ENCODE data around the gene FBXO2.

- no peak for TF ChIP-seq MAX (IDR thresholded peaks at IDR 0.05)
- no peak for TF ChIP-seq TCF7L2 (IDR thresholded peaks at IDR 0.05; ENCODE audit: borderline replicate concordance, extremely low read depth, insufficient read depth, insufficient read length)
- no peak for TF ChIP-seq ZFX (IDR thresholded peaks at IDR 0.05)
- no peak for TF ChIP-seq CTCF (IDR thresholded peaks at IDR 0.05 in 2 of 3, conservative IDR thresholded peaks at IDR 0.05 in 1 of 3; ENCODE audit: borderline replicate concordance in 1 of 3, insufficient read depth in 1 of 3, low read depth in 2 of 3, low read length in 2 of 3)
- no peak for TF ChIP-seq REST (IDR thresholded peaks at IDR 0.05; ENCODE audit: low read depth)
- TF ChIP-seq ELF1 (IDR thresholded peaks at IDR 0.05; ENCODE audit: borderline replicate concordance, low read depth) = no peak
- TF ChIP-seq ATF3 (IDR thresholded peaks at IDR 0.05) = no peak
- TF ChIP-seq POLR2AphosphoS5 (IDR thresholded peaks at IDR 0.05; ENCODE audit: low read depth, low read length) = no peak
- TF ChIP-seq EZH2 (IDR thresholded peaks at IDR 0.05) = no peak
- no peak for TF ChIP-seq JUND (IDR thresholded peaks at IDR 0.05)
- TF ChIP-seq YY1 (IDR thresholded peaks at IDR 0.05; ENCODE audit: extremely low read depth, insufficient replicate concordance, low read depth, low read length) = no peak
- no peak for TF ChIP-seq RAD21 (IDR thresholded peaks at IDR 0.05; ENCODE audit: low read depth)
Observed at GRCh38 chr1:11640944-11641343, 13.3 kb downstream of the FBXO2 start.
